GM12874 (cell line): ENCODE measurements around the gene LYRM4.

Experiments
- TF ChIP-seq, protein P1 (sequence below): IDR thresholded peaks from 2 replicates; pipeline ENCODE4 v1.5.1; 2011; ENCODE audit warnings: low read depth, mild to moderate bottlenecking, control low read depth, low read length, moderate library complexity; ENCODE audit not compliant: insufficient read depth

The LYRM4 gene

DNA sequence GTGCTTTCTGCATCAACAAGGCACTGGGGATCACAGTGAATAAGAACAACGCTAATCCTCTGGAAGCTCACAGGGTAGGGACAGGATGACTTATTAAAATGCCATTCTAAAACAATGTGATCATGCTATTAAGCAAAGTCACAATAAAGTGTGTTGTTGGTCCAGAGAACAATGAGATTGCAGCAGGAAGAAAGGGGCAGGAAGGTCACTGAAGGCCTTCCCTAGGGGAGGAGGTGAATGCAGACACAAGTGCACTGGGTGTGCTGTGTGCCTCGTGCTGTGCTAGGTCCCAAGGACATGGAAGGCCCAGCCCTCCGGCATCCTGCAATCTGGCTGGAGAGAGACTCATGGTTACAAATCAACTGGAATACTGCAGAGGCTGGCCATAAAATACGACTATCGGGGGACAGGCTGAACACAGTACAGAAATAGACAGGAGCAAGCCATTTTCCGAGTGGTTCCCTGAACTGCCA is 55.7 kb downstream of the LYRM4 start:
- TF ChIP-seq, protein P1, sequence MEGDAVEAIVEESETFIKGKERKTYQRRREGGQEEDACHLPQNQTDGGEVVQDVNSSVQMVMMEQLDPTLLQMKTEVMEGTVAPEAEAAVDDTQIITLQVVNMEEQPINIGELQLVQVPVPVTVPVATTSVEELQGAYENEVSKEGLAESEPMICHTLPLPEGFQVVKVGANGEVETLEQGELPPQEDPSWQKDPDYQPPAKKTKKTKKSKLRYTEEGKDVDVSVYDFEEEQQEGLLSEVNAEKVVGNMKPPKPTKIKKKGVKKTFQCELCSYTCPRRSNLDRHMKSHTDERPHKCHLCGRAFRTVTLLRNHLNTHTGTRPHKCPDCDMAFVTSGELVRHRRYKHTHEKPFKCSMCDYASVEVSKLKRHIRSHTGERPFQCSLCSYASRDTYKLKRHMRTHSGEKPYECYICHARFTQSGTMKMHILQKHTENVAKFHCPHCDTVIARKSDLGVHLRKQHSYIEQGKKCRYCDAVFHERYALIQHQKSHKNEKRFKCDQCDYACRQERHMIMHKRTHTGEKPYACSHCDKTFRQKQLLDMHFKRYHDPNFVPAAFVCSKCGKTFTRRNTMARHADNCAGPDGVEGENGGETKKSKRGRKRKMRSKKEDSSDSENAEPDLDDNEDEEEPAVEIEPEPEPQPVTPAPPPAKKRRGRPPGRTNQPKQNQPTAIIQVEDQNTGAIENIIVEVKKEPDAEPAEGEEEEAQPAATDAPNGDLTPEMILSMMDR, result no peak

DNA sequence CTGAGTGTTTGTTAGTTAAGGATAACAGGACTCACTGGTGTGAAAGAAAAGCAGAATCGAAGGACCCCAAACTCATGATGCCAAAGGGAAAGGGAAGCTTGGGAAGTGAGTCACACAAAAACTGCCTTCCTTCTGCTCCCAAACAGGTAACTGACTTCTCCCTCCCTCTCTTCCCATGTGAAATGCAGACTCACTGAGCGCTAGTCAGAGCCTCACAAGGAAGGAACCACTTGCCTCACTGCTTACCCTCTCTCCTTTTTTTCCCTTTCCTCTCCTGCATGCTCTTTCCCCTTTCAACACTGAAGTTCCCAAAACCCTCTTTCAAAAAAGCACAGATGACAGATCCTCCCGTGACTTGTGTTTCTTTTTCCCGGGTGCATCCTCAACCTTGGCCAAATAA is 56.4 kb downstream of the LYRM4 start:
- TF ChIP-seq, protein P1, result no peak

DNA sequence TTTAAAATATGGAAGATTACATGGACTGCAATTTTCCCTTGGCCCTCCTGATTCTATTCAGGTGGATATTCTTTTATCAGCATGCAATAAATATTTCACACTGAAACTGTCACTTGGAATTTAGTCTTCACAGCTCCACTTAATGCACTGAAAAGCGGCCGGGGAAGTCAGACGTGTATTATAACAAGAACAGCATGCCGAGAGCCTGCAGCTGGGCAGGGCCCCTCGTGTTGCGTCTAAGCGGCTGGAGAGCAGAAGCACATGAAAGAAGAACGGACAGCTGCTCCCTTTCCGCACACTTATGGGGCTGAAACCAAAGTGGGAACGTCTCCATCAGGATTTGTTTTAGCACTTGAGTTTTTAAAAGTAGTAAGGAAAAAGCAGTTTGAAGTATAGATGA is 57.2 kb downstream of the LYRM4 start:
- TF ChIP-seq, protein P1, result no peak

DNA sequence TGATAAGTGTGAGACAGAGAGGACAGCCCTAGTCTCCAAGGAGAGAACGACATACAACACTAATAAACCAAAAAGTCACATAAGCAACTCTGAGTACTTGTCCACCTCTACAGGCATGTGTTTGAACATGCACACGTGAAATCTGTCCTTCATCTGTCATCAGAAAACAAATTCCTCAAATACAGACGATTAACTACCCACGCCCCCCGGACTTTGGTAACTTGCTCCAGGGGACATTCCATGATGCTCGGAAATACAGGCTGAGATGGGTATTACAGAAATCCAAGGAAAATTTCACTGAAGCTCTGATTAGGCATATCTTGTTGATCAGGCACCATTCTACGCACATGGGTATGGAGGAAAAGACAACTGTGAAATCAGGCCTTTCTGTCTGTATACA is 57.8 kb downstream of the LYRM4 start:
- TF ChIP-seq, protein P1, result no peak

DNA sequence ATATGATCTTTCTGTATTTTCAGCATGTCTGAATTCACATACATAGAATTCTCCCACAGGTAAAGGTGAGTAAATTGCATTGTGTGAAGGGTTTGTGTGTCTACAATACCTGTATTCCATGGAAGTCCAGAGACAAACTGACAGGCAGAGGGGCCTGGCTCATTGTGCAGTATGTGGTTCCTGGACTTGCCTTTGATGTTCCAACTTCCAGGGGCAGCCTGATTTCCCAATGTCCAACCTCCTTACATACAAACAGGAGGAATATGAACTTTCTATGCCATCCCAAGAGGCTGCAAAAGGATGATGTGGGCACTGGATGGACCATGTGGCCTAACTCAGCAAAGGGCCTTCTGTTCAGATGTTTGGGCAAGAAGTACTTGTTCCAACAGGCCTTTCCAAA is 58.5 kb downstream of the LYRM4 start:
- TF ChIP-seq, protein P1, result no peak

DNA sequence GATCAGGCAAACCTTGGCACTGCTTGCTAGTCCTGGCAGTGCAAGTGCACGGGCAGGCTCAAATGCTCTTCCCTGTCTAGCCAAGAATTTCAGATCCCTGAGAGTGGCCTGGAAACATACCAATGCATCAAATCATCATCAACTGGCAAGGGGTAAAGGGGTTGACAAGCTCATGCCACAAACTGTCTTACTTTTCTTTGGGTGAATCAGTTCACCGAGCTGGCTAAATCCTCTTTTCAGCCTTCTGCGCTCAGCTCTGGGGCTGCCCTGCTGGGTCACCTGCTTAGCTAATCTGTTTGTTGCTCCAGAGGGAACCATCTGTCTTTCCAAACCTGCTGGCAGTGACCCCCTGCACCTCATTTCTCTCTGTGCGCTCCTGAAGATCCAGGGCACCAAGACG is 59.5 kb downstream of the LYRM4 start:
- TF ChIP-seq, protein P1, result no peak

DNA sequence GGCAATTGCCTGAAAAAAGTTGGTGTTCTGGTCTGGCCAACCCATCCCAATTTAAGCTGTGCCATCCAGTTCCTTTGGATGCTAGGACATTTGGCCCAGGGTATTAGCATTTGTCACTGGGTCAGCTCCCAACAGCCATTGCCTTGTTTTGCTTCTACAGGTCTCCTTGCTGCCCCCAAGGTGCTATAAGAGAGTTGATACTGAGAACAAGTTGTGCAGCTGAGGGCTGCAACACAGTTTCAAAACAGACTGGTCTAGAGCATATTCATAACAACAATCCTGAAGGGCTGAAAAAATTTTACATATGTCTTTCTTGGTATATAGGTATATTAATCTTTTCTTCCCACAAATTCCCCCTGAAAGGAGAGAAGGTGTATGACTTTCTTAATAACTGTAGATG is 61.0 kb downstream of the LYRM4 start:
- TF ChIP-seq, protein P1, result no peak

DNA sequence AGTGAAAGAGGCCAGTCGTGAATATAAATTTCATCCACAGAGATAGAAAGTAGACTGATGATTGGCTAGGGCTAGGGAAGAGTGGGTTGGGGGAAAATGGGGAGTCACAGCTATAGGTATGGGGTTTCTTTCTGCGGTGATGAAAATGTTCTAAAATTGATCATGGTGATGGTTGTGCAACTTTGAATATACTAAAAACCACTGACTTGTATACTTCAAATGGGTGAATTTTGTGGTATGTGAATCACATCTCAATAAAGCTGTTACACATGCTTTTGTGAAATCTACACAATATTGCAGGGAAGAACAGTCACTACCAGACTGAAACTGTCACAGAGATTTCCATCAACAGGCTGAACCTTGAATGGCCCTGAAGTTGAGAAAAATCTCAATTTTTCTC is 61.5 kb downstream of the LYRM4 start:
- TF ChIP-seq, protein P1, result no peak
